Activated CD4-positive, alpha-beta T cell treated with anti-CD3 and anti-CD28 coated beads for 36 hours (primary cell): ENCODE data around the gene TRUB1. TPM values are rescaled to one million over a fixed set of nuclear protein-coding genes. Genes with fewer than 3 reads are reported as not detected.

Experiments used
- ATAC-seq: fragments of 200-7000 bp; cut with Tn5 transposase; one replicate; pipeline ENCODE4 v1.10.0; 2021; ENCODE audit warnings: mild to moderate bottlenecking, moderate library complexity
- CTCF ChIA-PET: fragments of 350-600 bp; sonication (Branson Sonifier 250); formaldehyde crosslinking; loops from one replicate; lab custom pipeline; 2021; ENCODE audit warnings: antibody characterized with exemption; lab: Charles Lee
- POLR2A ChIA-PET: fragments of 350-600 bp; sonication (Branson Sonifier 250); formaldehyde crosslinking; loops from one replicate; lab custom pipeline; 2021; ENCODE audit warnings: antibody characterized with exemption, inconsistent platforms; lab: Charles Lee
- DNase-seq: peaks from one replicate; pipeline ENCODE4 v3.0.0-alpha.2; 2020
- H3K27ac Mint-ChIP-seq: one replicate; pipeline ENCODE4 v1.8.0; 2021; ENCODE audit warnings: mixed read lengths
- H3K27me3 Mint-ChIP-seq: one replicate; pipeline ENCODE4 v1.8.0; 2021; ENCODE audit warnings: mixed read lengths
- H3K36me3 Mint-ChIP-seq: one replicate; pipeline ENCODE4 v1.8.0; 2021; ENCODE audit warnings: low read depth, mixed read lengths
- H3K4me1 Mint-ChIP-seq: one replicate; pipeline ENCODE4 v1.8.0; 2021; ENCODE audit warnings: mixed read lengths
- H3K4me3 Mint-ChIP-seq: one replicate; pipeline ENCODE4 v1.8.0; 2021; ENCODE audit warnings: mild to moderate bottlenecking, moderate library complexity, mixed read lengths
- H3K9me3 Mint-ChIP-seq: one replicate; pipeline ENCODE4 v1.8.0; 2021; ENCODE audit warnings: low read depth, mixed read lengths
- intact Hi-C, 2 experiments: fragments of 100-400 bp; cut with DNase I in 1 of 2; cut with micrococcal nuclease in 1 of 2; formaldehyde crosslinking; loops; one replicate each; pipeline versions ENCODE4 v1.14.2 to v1.15.1; 2022 to 2024; cut with DNase I, micrococcal nuclease
- total RNA-seq, 2 experiments: library from RNA; stranded (reverse); gene quantifications; one replicate each; pipeline ENCODE4 v1.2.3, GENCODE V29; 2021

Gene TRUB1
- total RNA-seq, 2 experiments from 2014 or later: 13.4 to 15.0 TPM

DNA sequence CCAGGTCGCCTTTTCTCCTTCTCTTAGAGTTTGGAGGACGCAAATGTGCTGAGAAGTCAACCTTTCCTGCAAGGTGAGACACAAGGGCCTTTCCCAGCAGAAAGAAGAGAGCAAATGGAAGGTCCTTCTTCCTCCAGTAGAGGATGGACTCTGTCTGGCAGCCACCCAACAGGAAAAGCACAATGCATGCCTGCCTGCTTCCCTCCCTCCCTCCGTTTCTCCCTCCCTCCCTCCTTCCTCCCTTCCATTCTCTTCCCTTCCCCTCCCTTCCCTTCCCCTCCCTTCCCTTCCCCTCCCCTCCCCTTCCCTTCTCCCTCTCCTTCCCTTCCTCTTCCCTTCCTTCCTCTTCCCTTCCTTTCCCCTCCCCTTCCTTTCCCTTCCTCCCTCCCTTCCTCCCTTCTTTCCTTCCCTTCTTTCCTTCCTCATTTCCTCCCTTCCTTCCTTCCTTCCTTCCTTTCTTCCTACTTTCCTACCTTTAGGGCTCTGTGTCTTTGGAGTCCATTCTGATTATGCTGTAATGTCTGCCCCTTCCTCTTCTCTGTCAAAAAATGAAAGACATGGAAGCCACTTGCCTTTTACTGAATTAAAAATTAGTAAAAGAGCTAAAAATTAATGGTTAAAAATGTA, 66.4 kb downstream of the TRUB1 start:
- Mint-ChIP-seq H3K9me3 (no peaks in the 10 kb centered on the region), H3K4me3 (no peak overlapping the region), H3K4me1 (no peaks in the 10 kb centered on the region), H3K27me3 (peaks cover 20% of the 10 kb centered on the region), H3K36me3 (no peaks in the 10 kb centered on the region), H3K27ac (no peak overlapping the region)
- ATAC-seq: no peak
- ChIA-PET POLR2A (no interaction called here), CTCF (no interaction called here)
- intact Hi-C loops: no loop called here
- no peak for DNase-seq

DNA sequence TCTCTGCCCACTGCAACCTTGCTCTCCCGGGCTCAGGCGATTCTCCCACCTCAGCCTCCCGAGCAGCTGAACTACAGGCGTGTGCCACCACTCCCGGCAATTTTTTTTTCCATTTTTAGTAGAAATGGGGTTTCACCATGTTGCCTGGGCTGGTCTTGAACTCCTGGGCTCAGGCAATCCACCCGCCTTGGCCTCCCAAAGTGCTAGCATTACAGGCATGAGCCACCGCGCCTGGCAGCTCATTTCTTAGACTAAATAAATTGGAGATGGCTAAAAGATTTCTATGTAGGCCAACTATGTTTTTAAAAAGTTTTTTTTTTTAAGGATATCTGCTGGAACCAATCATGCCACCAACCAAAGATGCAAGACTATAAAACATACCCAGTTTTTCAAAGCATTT, 67.8 kb downstream of the TRUB1 start:
- H3K27me3 Mint-ChIP-seq: peaks cover 22% of the 10 kb centered on the region
- ATAC-seq (no peak), DNase-seq (no peak)
- POLR2A ChIA-PET: no interaction called here
- intact Hi-C loops: no loop called here
- CTCF ChIA-PET: interaction anchor here (0.6 to 1.1 kb wide), 3 partner anchors 63 to 1777 kb away, joined by 3 read pairs; no protein-coding TSS in a partner anchor
- no peaks in the 10 kb centered on the region for H3K4me1 Mint-ChIP-seq
- no peak overlapping the region for H3K27ac Mint-ChIP-seq
- H3K9me3 Mint-ChIP-seq: no peaks in the 10 kb centered on the region
- H3K4me3 Mint-ChIP-seq: no peak overlapping the region
- H3K36me3 Mint-ChIP-seq: no peaks in the 10 kb centered on the region

DNA sequence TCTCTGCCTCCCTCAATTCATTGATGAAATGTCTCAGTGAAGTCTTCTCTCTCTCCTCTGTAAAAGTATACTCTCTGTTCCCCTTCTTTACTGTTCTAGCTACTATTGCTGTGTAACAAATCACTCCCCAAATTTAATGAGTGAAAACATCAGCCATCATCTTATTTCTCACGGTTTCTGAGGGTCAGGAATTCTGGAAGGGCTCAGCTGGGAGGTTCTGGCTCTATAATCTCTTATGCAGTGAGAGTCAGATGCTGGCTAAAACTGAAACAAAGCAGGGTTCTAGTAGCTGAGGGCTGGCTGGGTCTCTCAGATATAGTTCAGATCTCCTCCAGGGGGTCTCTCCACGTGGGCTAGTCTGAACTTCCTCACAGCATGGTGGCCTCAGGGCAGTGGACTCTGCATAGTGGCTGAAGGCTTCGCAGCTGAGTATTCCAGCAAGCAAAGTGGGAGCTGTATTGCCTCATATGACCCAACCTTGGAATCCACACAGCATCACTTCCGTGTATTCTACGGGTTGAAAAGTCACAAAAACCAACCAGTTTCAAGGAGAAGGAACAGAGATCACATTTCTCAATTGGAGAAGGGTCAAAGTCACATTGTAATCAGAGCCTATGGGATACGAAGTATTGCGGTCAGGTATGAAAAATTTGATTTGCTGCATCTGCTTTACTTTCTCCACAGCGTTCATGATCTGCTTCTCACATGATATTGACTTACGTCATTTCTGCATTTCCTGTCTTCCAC, 80.4 kb downstream of the TRUB1 start:
- no peaks in the 10 kb centered on the region for H3K4me1 Mint-ChIP-seq
- peaks cover 16% of the 10 kb centered on the region for H3K27me3 Mint-ChIP-seq
- ATAC-seq (no peak), DNase-seq (no peak)
- no peak overlapping the region for H3K4me3 Mint-ChIP-seq
- no peaks in the 10 kb centered on the region for H3K9me3 Mint-ChIP-seq
- ChIA-PET CTCF (no interaction called here), POLR2A (no interaction called here)
- H3K27ac Mint-ChIP-seq: no peak overlapping the region
- H3K36me3 Mint-ChIP-seq: no peaks in the 10 kb centered on the region
- intact Hi-C loops: no loop called here

DNA sequence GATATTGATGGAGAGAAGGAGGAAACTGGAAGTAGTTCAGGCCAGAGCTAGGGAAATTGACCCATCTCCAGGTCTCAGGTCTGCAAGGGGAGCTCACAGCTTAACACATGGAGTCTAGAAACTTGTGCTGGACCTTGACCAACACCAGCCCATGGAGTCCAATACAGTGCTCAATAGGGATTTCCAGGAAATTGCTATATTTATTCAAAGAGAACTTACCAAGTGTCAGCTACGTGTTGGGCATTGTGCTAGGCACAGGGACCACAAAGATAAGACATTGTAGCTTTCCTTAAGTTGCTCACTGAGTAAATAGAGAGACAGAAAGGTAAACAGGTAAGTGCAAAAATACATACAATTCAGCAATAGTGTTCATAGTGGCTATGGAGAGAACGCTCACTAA, 82.5 kb downstream of the TRUB1 start:
- Mint-ChIP-seq H3K9me3 (no peaks in the 10 kb centered on the region), H3K27me3 (peaks cover 13% of the 10 kb centered on the region), H3K36me3 (no peaks in the 10 kb centered on the region), H3K4me1 (no peaks in the 10 kb centered on the region), H3K4me3 (no peak overlapping the region), H3K27ac (no peak overlapping the region)
- intact Hi-C loops: no loop called here
- DNase-seq (no peak), ATAC-seq (no peak)
- CTCF ChIA-PET: interaction anchor here (1.0 to 1.3 kb wide), 2 partner anchors 10 to 26 kb away, joined by 3 read pairs; no protein-coding TSS in a partner anchor
- POLR2A ChIA-PET: no interaction called here

DNA sequence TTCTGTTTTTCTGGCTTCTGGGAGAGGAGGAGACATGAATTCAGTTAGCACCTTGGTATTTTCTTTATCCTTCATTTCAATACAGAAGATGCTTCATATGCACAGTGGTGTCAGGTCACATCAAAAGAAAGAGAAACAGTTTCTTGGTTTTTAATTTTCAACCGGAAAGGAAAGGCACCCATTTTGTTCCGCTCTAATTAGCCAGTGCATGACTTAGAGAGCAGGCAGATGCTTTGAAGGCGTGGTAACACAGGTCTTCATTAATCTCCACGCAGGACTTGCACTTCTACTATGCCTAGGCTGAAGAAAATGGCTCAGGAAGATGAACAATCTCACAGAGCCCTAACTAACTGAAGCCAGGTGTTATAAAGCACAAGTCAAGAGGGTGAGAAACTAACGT, 84.7 kb downstream of the TRUB1 start:
- H3K9me3 Mint-ChIP-seq: no peaks in the 10 kb centered on the region
- H3K27me3 Mint-ChIP-seq: peaks cover 7% of the 10 kb centered on the region
- H3K4me3 Mint-ChIP-seq: no peak overlapping the region
- intact Hi-C loops: no loop called here
- H3K27ac Mint-ChIP-seq: no peak overlapping the region
- no peaks in the 10 kb centered on the region for H3K36me3 Mint-ChIP-seq
- POLR2A ChIA-PET: no interaction called here
- ATAC-seq (no peak), DNase-seq (no peak)
- CTCF ChIA-PET: interaction anchor here (0.6 kb wide), 1 partner anchor 470 kb away, joined by 3 read pairs; no protein-coding TSS in a partner anchor
- H3K4me1 Mint-ChIP-seq: no peaks in the 10 kb centered on the region

DNA sequence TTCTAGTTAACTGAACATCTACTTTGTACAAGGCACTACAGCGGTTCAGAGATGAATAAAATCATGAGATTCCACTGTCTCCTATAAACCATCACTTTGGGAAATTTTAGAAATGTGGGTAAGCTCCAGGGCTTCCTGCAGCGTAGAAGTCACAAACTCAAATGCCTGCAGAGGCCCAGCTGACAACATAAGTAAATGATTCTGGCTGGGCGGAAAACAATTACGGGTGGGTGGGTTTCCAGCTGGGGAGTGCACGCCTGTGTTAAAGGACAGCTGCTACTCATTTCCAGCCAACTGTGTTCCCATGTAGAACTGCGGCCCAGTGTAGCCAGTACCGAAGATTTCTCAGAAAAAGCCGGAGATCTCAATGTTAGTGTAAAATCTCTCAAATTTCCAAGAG, 85.7 kb downstream of the TRUB1 start:
- no peaks in the 10 kb centered on the region for H3K4me1 Mint-ChIP-seq
- DNase-seq (no peak), ATAC-seq (no peak)
- H3K4me3 Mint-ChIP-seq: no peak overlapping the region
- H3K9me3 Mint-ChIP-seq: no peaks in the 10 kb centered on the region
- POLR2A ChIA-PET: no interaction called here
- no peak overlapping the region for H3K27ac Mint-ChIP-seq
- H3K36me3 Mint-ChIP-seq: no peaks in the 10 kb centered on the region
- intact Hi-C loops: no loop called here
- peaks cover 4% of the 10 kb centered on the region for H3K27me3 Mint-ChIP-seq
- CTCF ChIA-PET: no interaction called here

DNA sequence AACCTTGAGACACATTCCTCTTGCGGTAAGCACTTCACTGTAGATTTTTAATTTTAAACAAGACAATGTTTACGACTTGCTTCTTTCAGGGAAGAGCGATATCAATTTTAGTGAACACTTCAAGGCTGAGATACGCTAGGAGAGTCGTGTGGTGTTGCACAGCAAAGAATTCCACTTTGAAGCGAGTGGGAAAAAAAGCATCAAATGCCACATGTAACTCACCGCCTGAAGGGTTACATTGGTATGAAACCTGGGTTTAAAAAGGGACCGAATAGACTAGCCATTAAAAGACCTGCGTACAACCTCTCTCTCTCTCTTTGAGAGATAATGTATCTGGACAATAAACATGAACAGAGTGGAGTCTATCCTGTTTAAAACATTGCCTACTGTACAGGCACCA, 86.4 kb downstream of the TRUB1 start:
- no peak for ATAC-seq
- Mint-ChIP-seq H3K4me3 (no peak overlapping the region), H3K27ac (no peak overlapping the region), H3K4me1 (no peaks in the 10 kb centered on the region), H3K27me3 (peaks cover 4% of the 10 kb centered on the region), H3K9me3 (no peaks in the 10 kb centered on the region), H3K36me3 (no peaks in the 10 kb centered on the region)
- CTCF ChIA-PET: no interaction called here
- POLR2A ChIA-PET: no interaction called here
- no peak for DNase-seq
- intact Hi-C loops: no loop called here

DNA sequence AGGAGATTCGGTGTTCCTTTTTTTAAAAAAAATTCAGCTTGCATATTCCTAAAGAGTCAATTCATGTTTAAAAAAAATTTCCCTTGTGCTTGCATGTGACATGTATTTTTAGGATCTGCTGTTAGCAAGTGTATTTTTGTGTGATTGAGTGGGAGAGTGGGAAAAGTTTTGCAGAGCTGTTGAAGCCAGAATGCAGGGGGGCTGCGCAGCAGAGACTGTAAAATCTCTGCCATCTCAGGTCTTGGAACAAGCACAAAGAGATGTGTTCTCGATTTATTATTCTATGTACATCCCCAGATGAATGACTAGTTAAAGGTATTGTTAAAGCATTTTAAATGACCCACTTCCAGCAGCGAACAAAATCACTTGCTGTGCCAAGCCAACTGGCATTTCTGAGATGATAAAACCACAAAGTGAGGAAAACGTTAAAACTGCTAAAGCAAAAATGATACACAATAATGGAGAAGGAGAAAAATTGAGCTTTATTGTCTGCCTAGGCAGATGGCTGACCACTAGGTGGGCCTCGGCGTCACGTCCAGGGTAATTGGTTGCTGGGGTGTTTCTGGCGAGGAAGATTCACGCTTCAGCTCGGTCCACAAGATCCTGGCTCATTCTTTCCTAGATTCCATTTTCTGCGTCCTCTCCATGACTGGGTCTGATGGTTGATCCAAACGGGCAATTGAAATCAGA, 88.2 kb downstream of the TRUB1 start:
- no peak overlapping the region for H3K4me3 Mint-ChIP-seq
- ChIA-PET POLR2A (no interaction called here), CTCF (no interaction called here)
- H3K36me3 Mint-ChIP-seq: no peaks in the 10 kb centered on the region
- H3K9me3 Mint-ChIP-seq: no peaks in the 10 kb centered on the region
- H3K4me1 Mint-ChIP-seq: no peaks in the 10 kb centered on the region
- H3K27ac Mint-ChIP-seq: no peak overlapping the region
- ATAC-seq: no peak
- no peak for DNase-seq
- H3K27me3 Mint-ChIP-seq: peaks cover 2% of the 10 kb centered on the region
- intact Hi-C loops: no loop called here

DNA sequence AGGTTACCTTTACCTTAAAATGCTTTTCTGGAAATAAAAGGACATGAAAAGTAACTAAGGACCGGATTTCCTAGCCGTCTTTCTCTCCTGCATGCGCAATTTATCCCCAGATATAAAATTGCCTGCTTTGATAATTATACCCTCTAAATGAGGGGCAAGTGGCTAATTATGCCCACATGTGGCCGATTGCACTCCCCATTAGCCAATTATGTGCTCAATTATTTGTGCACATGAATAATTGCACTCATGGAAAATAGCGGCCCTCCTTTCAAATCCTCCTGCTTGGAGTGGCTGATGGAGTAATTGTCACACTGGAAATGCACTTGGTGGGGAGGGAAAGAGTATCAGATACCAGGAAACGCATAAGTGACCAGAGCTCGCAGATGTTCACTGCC, 88.7 kb downstream of the TRUB1 start:
- no peak overlapping the region for H3K27ac Mint-ChIP-seq
- peaks cover 2% of the 10 kb centered on the region for H3K27me3 Mint-ChIP-seq
- intact Hi-C loops: no loop called here
- CTCF ChIA-PET: no interaction called here
- ATAC-seq (no peak), DNase-seq (no peak)
- no peaks in the 10 kb centered on the region for H3K9me3 Mint-ChIP-seq
- H3K36me3 Mint-ChIP-seq: no peaks in the 10 kb centered on the region
- H3K4me3 Mint-ChIP-seq: no peak overlapping the region
- POLR2A ChIA-PET: no interaction called here
- no peaks in the 10 kb centered on the region for H3K4me1 Mint-ChIP-seq

Other genes starting within 250 kb of the TRUB1 start
- 10 to 100 TPM; 18.4 to 18.6 TPM for gene FHIP2A, start 116.4 kb upstream of the TRUB1 start, total RNA-seq
- gene ATRNL1, start 155.2 kb downstream of the TRUB1 start, total RNA-seq: under 1 TPM in 1 of 2 experiments, not detected in 1; 0.21 TPM